ENCODE measurements around the gene VAV2. TPM values are rescaled to one million over a fixed set of nuclear protein-coding genes. Genes with fewer than 3 reads are reported as not detected.
"Not testable (repeated sequence)": the region's sequence is repeated elsewhere in the genome, so short reads cannot be mapped to it uniquely, and the experiment has no call there.

The VAV2 gene
- polyA plus RNA-seq, 1 experiment = 9.0 TPM

GRCh38 chr9:133927041-133927440, 65.1 kb downstream of the VAV2 start:
- Histone ChIP-seq H3K9me3 (ENCODE audit: control insufficient read depth, insufficient read depth, low read length) (peaks cover 6% of the 10 kb centered on the region; the same call in 1 of the 2 replicates), H3K4me3 (ENCODE audit: low read depth, low read length) (no peak overlapping the region), H3K27me3 (ENCODE audit: control insufficient read depth, insufficient read depth, low read length) (no peaks in the 10 kb centered on the region), H3K27ac (ENCODE audit: low read depth, low read length) (no peak overlapping the region)
- no peak for DNase-seq (ENCODE audit: low read depth, low spot score)
- POLR2A ChIA-PET = no interaction called here
- CTCF ChIA-PET = no interaction called here
- no peak for TF ChIP-seq CTCF (IDR thresholded peaks at IDR 0.05; ENCODE audit: low read depth, low read length)

GRCh38 chr9:133926165-133926856, 65.8 kb downstream of the VAV2 start:
- ChIA-PET CTCF (interaction anchor here (0.8 kb wide), 1 partner anchor 8 kb away, joined by 5 read pairs; no protein-coding TSS in a partner anchor), POLR2A (no interaction called here)
- no peak overlapping the region for H3K27ac ChIP-seq (ENCODE audit: low read depth, low read length)
- TF ChIP-seq CTCF (IDR thresholded peaks at IDR 0.05; ENCODE audit: low read depth, low read length) = no peak
- no peak overlapping the region for H3K4me3 ChIP-seq (ENCODE audit: low read depth, low read length)
- no peaks in the 10 kb centered on the region for H3K27me3 ChIP-seq (ENCODE audit: control insufficient read depth, insufficient read depth, low read length)
- no peak for DNase-seq (ENCODE audit: low read depth, low spot score)
- peaks cover 6% of the 10 kb centered on the region; the same call in 1 of the 2 replicates for H3K9me3 ChIP-seq (ENCODE audit: control insufficient read depth, insufficient read depth, low read length)

DNA sequence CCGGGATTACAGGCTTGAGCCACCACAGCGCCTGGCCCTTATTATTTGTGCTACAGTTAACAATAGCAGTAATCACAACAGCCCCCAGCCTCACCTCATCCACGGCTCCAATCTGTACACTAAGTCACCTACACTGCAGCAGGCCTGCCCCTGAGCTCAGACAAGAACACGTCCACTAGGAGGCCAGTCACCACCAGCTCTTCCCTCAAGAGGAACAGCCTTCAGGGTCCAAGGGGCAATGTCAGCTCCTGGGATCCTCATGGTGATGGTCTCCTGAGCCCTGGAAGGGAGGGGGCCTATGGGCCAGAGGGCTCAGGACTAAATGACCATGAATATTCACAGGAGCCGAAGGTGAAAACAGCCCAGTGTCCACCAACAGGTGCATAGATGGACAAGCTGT, 67.7 kb downstream of the VAV2 start:
- peaks cover 6% of the 10 kb centered on the region; the same call in 1 of the 2 replicates for H3K9me3 ChIP-seq (ENCODE audit: control insufficient read depth, insufficient read depth, low read length)
- ChIA-PET CTCF (no interaction called here), POLR2A (no interaction called here)
- H3K27ac ChIP-seq (ENCODE audit: low read depth, low read length) = no peak overlapping the region
- no peak for TF ChIP-seq CTCF (IDR thresholded peaks at IDR 0.05; ENCODE audit: low read depth, low read length)
- H3K4me3 ChIP-seq (ENCODE audit: low read depth, low read length) = no peak overlapping the region
- H3K27me3 ChIP-seq (ENCODE audit: control insufficient read depth, insufficient read depth, low read length) = no peaks in the 10 kb centered on the region
- no peak for DNase-seq (ENCODE audit: low read depth, low spot score)

- DNase-seq (ENCODE audit: low read depth, low spot score); H3K27me3 ChIP-seq (ENCODE audit: control insufficient read depth, insufficient read depth, low read length); H3K4me3 ChIP-seq (ENCODE audit: low read depth, low read length); CTCF ChIA-PET; H3K27ac ChIP-seq (ENCODE audit: low read depth, low read length); H3K9me3 ChIP-seq (ENCODE audit: control insufficient read depth, insufficient read depth, low read length); POLR2A ChIA-PET: not testable (repeated sequence)
Measured at GRCh38 chr9:133923608-133924007, 68.5 kb downstream of the VAV2 start.

DNA sequence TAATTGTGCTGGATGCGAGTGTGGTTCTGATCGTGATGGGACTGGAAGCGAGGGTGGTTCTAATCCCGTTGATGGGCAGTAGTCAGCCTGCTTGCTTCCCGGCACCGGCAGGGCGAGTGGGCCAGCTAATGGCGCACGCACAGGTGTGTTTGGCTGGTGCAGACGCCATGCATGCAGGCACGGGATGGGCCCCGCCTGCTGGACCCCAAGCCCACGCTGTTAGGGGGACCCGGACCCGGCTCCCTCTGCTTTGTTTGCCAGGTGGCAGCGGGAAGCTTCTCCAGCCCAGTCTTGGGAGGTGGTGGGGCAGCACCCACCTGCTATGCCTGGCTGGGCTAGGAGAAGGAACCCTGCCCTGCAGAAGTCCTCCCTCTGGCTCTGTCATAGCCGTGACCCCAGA, 70.3 kb downstream of the VAV2 start:
- no peaks in the 10 kb centered on the region for H3K27me3 ChIP-seq (ENCODE audit: control insufficient read depth, insufficient read depth, low read length)
- H3K9me3 ChIP-seq (ENCODE audit: control insufficient read depth, insufficient read depth, low read length) = no peaks in the 10 kb centered on the region; the same call in 1 of the 2 replicates
- CTCF ChIA-PET = no interaction called here
- no peak overlapping the region for H3K27ac ChIP-seq (ENCODE audit: low read depth, low read length)
- no peak for TF ChIP-seq CTCF (IDR thresholded peaks at IDR 0.05; ENCODE audit: low read depth, low read length)
- DNase-seq (ENCODE audit: low read depth, low spot score) = no peak
- POLR2A ChIA-PET = no interaction called here
- H3K4me3 ChIP-seq (ENCODE audit: low read depth, low read length) = no peak overlapping the region
